Stimulated activated CD8-positive, alpha-beta memory T cell treated with anti-CD3 and anti-CD28 coated beads, Interleukin-15, amount 100 ng/mL, for 48 hours (primary cell): Measurements from ENCODE around the gene ITGA4.

Source experiments
- DNase-seq, 2 donors: peaks; one replicate each; pipeline ENCODE4 v3.0.0-alpha.2; 2020; ENCODE audit warnings: low read depth in 2 of 2

Gene ITGA4

DNA sequence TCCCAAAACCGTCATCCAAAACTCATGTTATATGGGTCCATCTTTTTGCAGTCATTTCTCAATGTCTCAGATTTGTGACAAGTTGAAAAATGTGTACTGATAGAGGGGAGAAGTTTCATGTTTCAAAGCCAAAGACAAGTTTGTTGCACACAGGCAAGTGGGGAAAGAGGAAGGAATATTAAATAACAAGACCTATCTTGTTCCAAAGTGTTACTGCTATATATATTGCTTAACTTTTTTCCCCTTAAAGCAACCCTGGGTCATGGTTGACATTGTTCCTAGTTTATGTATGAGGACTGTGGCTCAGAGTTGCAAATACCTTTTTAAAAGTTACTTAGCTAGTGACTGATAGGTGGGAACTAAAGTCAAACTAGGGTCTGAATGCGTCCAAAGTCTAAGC is 1.7 kb downstream of the ITGA4 start:
- no peak for DNase-seq

DNA sequence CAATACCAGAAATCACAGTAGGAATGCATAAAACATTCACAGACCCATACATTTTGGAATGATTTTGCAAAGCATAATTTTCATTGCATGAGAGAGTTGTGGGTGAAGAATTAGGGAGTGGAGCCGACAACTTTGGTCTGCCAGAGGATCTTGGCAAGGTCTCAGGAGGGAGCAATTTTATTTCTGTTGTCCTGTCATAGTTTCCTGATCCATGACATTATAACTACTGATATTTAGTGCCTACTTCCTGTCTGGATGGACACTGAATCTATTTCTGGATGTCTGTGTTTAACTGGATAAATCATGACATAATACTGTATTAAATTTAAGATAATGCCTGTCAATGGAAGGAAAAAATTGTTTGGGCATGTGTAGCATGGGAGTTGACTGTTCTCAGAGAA is 2.4 kb downstream of the ITGA4 start:
- no peak for DNase-seq

DNA sequence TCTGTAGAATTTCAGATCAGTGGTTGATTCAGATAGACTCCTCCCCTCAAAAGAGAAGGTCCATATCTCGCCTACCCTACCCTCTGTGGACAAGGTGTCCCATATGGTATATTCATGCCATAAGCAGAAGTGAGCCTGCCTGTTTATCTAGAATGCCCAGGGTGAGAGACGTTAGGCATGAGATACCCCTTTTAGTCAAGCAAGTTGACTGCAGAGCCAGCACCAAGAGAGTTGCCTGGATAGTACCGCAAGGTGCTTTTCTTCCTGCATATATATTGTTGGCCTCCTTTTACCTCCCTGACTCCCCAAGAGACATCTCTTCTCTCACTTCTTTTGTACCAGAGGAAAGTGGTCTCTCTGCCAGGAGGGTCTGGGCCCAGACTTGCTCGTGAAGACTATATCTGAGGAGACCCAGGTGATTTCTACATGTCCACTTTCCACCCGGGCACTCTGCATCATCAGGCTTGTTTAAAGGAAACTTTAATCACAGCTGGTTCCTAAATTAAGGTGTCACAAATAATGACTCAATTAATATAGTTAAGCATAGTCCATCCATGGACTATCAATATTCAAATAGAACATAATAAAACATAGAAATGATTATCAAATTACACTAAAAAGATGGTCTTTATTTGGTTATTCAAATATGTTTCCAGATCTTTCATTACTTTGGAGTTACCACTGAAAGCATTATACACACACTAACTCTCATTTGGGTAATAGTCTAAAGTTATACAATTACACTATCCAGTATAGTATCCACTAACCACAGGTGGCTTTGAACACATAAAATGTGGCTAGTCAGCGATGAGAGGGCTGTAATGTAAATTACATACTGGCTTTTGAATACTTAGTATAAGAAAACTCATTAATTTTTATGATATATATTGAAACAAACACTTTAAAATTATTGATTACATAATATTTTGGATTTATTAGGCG is 4.1 kb downstream of the ITGA4 start:
- no peak for DNase-seq

- no peak for DNase-seq
Measured at GRCh38 chr2:181462033-181462432, 4.8 kb downstream of the ITGA4 start.

DNA sequence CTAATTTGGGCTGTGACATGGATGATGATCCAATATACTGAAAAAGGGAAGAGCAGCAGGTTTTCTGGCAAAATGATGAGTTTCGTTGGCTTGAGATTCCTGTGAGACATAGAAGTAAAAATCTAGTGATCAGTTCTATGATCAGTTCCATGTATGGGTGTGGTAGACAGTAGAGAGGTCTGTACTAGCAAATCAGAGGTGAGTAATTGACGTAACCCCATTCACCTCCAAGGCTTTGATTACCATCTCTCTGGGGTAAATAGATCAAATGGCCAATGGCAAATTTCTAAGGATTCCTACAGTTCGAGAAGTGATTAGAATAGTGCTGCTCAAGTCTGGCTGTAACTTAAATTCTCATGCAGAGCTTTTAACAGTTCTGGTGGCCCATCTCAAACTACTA is 6.4 kb downstream of the ITGA4 start:
- no peak for DNase-seq

DNA sequence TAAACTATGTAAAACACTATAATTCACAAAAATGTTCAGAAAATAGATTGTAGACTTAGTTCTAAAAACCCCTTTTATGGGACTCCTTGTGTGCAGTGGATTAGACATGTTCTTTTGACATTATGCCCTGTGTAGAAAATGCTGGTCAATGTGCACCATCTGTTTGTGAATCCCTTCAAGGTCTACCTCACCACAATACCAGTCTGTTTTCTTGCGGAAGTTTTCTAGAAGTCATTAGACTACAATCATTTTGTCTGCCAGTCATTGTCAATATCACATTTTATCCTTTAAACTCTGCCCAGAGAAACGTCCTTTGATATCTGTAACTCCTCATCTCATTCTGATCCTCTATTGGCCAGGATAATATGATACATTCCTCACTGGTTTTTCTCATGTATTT is 7.8 kb downstream of the ITGA4 start:
- DNase-seq, result no peak

DNA sequence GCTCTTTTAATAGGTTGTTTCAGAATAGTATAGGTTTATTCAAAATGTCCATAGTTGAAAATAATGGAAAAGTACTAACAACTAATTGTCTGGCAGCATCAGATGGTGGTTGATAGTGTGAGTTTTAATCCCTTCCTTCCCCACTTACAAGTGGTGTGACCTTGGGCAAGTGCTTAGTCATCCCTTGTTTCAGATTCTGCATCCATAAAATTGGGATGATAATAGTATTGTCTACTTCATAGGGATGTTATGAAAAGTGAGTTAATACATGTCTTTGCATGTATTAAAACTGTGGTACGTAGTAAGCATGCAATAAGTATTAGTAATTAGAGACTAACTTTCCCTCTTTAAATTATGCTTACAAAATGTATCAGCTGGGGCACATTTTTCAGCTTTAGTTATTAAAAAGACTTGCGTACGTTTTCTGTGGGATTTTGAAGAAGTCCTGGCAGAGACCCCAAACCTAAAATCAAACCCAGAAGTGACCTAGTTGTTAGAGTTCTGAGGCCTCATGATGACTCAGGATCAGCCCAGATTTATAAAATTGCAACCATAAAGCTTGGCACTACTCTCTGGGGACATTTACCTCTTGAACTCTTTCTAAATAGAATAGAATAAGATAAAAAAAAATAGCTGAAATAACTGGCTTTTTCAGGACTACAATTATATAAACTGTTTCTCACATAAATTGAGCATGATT is 8.6 kb downstream of the ITGA4 start:
- DNase-seq, result no peak

- DNase-seq, result peak; percentile 49 to 58
Measured at GRCh38 chr2:181466661-181467576, 9.7 kb downstream of the ITGA4 start.

DNA sequence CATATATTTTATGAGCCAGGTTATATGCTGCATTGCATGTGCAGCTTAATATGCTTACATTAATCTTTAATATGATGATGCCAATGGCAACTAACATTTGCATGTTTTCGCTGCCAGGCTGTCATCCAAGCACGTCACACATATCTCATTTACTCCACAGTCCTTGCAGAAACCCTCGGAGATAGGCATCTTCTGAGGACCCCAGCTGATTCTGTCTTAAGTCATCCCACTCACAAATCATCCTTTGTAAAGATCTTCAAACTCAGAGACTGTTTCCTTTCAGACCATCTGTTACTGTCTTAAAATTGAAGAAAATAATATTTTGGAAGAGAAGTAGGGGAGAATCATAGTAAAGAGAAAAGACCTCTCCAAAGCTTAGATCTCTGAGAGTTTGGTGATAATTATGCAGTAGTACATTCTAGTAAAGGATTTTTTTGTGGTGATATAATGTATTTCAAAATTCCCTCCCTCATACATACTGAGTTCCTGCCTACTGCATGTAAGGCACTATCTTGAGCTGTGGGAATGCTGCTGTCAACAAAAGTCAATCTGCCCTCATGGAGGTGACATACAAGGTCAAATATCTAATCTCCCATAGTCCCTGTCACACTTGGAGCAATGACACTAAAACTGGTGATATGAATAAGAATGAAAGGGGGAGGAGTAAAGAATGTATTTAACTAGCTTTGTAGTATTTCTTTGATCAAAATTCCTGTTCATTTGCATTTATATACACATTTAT is 11.0 kb downstream of the ITGA4 start:
- DNase-seq, result no peak

DNA sequence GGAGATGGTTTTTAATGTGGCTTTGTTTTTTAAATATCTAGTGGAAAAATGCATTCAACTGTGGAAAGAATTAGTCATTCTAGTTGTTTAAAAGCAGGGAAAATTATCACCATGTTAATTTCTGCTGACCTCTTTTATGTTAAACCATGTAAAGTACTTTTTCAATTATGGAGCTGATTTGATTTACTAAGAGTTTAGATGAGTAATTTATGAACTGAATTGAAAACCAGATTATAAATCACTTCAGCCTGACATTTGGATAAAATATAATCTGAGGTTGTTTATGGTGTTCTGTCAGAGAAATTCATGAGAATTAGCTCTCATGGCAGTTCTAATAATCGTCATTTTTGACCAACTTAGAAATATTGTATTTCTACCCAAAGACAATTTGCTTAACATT is 11.6 kb downstream of the ITGA4 start:
- DNase-seq, result no peak

GRCh38 chr2:181471226-181471625 is 14.0 kb downstream of the ITGA4 start:
- DNase-seq, result no peak

DNA sequence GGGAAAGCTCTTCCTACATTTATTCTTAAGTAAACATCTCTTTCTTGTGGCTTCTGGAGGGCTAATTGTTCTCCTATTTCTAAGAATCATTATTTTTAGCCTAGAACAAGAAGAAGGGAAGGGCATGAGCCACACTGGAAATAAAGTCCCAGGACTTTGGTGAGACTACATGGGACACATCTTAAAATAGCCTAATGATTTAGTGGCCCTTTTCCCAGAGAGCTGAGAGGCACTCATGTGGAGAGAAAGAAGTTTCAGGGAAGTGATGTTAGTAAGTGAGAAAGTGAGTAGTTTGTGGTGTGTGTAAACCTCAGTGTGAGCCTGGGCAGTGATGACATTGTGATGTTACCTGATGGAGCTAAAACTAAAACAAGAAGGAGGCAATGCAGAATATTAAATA is 14.6 kb downstream of the ITGA4 start:
- DNase-seq, result no peak

DNA sequence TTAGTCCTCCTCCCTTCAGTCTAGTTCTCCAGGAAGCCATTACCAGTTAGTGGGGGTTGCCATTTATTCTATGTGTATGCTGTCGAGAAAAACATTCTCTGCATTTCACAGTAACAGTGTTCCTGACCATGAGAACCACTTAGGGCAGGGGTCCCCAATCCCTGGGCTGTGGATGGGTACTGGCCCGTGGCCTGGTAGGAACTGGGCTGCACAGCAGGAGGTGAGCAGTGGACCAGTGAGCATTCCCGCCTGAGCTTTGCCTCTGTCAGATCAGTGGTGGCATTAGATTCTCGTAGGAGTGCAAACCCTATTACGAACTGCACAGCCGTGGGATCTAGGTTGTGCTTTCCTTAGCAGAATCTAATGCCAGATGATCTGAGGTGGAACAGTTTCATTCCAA is 15.8 kb downstream of the ITGA4 start:
- no peak for DNase-seq

GRCh38 chr2:181474222-181474881 is 17.2 kb downstream of the ITGA4 start:
- DNase-seq, result no peak

GRCh38 chr2:181483211-181483610 is 26.0 kb downstream of the ITGA4 start:
- no peak for DNase-seq

GRCh38 chr2:181483876-181484275 is 26.7 kb downstream of the ITGA4 start:
- no peak for DNase-seq

DNA sequence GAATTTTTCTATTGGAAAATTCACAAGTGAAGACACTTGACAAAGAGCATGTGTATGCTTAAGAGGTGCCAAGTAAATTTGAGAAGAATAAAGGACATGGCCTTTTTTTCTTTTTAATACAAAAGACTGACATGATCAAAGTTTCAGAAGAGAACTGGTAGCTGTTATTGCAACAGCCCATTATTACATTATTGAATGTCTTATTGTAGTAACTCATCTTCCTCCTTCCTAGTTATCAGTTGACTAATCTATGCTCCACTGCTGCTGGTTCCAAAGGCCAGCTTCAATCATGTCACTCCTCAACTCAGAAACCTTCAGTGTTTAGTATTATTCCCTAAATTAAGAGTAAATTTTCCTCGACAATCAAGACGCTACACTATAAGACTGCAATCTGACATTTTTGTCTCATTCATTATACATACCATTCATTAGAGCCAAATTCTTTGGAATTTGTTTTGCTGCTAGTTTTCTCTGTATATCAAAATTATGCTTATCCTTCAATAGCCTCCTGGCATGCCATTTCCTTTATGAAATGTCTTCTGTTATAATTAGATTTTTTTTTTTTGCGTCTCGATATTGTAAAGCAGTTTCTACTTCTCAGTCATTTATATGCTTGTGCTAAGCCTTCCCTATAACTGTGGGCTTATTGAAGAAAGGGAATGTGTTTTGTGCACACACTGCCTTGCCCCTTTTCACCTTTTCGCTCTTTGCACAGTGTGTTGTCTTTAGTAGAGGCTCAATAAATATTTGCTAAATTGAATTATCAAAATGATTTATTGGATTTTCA is 27.9 kb downstream of the ITGA4 start:
- no peak for DNase-seq

DNA sequence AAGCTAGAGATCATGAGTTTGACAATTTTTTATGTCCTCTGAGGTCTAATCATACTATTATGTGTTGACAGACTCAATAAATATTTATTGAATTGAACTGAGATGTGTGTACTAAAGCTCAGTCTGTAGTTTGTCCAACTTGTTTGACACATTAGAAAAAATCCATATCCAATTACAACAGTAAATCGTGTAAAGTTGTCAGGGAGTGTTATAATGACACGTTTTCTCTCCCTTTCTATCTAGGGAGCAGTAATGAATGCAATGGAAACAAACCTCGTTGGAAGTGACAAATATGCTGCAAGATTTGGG is 28.4 kb downstream of the ITGA4 start:
- DNase-seq, result no peak

GRCh38 chr2:181499231-181499630 is 42.0 kb downstream of the ITGA4 start:
- DNase-seq, result no peak

DNA sequence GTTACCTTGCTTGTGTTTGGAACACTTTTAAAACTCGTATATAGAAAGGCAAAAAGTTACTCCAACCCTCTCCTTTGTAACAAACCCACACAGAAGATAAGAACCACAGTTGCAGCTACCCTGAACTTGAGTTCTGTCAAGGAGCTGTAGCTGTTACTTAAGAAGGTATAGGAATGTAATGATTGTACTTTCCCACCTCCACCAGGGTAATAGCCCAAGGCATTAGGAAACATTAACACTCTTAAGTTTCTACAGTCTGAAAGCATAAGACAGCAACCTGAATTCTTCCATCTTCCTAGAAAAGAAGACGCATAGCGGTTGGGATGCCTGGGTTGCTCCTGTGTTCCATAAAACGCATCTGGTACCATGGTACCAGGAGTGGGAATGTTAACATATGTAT is 43.0 kb downstream of the ITGA4 start:
- DNase-seq, result no peak
